HPDE6-E6E7 (cell line): Measurements from ENCODE around the gene CHSY1.
"Not testable (repeated sequence)": the region's sequence is repeated elsewhere in the genome, so short reads cannot be mapped to it uniquely, and the experiment has no call there.

Experiments
- DNase-seq: peaks from one replicate; pipeline ENCODE4 v3.0.0; 2011; ENCODE audit warnings: missing footprints; ENCODE audit errors: extremely low spot score

CHSY1 gene

DNA sequence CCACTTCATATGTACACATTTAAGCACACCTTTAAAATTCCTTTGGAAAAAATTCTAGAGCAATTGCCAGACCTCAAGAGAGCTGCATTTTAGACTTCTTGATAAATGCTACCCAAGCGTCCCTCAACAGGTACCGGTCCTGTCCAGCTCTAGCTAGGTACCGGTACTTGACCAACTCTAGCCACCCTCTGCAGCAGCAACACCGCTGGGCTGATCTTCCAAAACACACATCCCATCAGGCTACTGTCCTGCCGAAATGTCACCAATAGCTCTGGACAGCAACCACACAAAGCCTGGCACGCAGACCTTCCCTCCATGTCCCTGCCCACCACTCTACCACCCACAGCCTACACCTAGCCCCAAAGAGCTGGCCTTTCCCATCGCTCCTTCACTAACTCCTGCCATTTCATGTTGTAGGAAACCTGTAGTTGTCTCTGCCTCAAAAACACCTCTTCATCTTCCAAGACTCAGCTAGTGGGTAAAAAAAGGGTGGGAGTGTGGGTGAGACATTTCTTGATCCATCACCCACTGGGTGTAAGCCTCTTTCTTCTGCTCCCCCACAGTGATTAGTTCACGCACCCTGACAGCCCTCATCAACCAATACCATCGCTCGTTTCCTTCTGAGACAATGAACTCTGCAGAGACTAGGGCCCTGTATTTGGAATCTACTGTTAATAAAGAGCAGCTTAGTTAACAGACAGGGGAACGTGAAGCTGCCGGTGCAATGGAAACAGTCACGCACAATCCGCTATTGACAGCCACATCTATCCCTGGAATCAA is 6.8 kb downstream of the CHSY1 start:
- DNase-seq: no peak

DNA sequence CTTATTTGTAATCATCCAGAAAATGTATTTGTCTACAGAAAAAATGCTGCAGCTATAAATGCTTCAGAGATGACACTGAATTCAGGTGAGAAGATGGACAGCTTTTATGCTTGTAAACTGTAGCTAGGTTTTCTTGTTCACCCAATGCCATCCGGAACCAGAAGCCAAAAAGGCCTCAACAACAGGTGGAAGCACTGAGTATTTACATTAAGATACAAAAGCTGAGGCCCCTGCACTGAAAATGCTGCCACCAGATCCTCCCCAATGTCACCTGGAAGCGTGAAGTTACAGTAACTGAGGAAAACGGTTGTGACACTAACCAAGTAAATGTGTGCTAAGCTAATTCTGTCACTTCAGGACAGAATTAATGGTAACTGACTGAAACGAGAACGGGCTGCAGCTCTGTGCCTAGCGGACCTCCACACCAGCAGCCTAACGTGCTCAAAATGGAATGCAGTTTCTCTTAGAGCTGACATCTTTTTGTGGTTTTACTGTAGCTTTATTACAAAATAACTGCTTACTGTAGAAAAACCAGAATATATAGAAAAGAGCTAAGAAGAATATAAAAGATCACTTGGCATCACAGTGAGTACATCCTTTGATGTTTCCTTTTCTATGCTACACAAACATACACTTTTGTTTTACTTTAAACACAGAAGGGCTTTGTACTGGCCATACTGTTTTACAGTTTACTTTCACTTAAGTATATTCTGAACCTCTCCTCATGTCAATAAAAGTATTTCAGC is 7.6 kb downstream of the CHSY1 start:
- DNase-seq: no peak

DNA sequence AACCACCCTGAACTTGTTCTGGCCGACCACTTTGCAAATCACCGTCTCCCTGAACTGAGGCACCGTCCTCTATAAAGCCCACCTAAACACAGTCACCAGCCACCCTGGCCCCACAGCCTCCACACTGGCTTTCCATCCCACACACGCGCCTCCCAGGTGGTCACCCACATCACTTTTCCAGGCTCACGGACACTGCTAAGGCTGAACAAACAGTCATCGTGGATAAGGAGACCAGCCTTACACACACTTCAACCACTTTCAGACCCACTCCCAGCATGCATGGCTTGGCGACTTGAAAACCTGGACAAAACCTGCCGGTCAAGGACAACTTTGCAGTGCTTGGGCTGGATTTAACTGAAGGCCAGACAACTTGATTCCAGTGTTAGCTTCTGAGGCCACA is 8.4 kb downstream of the CHSY1 start:
- no peak for DNase-seq

- DNase-seq: no peak
Measured at GRCh38 chr15:101242999-101243336, 8.9 kb downstream of the CHSY1 start.

- no peak for DNase-seq
Measured at GRCh38 chr15:101242160-101242998, 9.5 kb downstream of the CHSY1 start.

GRCh38 chr15:101240358-101240757 is 11.5 kb downstream of the CHSY1 start:
- DNase-seq: no peak

- DNase-seq: no peak
Measured at GRCh38 chr15:101239724-101240136, 12.1 kb downstream of the CHSY1 start.

DNA sequence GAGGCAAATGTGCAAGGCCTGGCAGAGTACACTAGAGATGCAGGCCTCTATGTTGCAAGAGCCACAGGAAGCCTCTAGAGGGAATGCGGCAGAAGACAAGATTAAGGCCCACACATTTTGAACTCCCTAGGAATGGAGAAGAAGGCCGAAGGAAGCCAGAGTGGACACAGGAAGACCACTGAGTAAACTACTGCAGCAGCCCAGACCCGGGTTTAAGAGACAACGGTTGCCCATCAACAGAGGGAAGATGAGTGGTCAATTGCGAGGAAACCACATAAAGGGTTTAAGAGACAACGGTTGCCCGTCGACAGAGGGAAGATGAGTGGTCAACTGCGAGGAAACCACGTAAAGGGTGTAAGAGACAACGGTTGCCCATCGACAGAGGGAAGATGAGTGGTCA is 14.6 kb downstream of the CHSY1 start:
- DNase-seq: no peak

- no peak for DNase-seq
Measured at GRCh38 chr15:101233651-101234280, 18.1 kb downstream of the CHSY1 start.

DNA sequence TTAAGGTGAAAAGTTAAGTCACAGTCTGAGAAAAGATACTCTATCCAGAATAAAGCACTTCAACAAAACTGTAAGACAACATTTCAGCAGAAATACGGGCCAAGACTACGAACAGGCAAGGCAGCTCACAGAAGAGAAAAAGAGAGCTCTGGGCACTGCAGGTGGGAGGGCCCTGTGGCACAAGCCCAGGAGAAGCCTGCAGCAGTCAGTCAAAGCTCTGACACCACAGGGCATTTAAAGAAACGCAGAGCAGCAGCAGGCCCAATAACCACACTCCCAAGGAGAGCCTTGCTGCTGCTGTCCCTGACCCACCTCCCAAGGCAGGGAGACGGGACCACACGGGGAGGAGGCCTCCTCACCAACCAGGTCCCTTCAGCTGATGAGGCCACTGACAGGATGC is 19.2 kb downstream of the CHSY1 start:
- DNase-seq: no peak

DNA sequence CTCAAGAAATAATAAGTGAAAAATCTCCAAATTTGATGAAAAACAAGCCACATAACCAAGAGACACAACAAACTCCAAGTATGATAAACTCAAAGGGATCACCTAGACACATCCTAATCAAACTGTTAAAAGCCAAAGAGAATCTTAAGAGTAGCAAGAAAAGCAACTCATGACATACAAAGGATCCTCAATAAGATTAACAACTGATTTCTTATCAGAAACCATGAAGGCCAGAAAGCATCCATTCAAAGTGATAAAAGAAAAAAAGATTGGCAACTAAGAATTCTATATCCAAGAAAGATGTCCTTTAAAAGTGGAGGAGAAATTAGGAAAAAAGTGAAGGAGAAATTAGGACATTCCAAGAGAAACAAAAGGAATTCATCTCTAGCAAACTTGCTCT is 23.5 kb downstream of the CHSY1 start:
- no peak for DNase-seq

DNA sequence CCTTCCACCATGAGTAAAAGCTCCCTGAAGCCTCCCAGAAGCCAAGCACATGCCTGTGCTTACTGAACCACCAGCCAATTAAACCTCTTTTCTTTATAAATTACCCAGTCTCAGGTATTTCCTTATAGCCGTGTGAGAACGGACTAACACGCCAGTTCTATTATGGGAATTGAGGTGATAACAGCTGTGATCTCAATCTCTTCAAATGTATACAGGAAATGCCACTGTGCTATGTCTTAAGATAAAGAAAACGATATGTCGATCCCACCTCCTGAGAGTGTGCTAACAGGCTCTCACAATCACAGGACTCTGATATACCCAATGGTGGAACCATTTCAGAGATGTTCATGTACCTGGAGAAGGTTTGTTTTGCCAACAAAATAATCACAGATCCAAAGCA is 26.2 kb downstream of the CHSY1 start:
- no peak for DNase-seq

DNA sequence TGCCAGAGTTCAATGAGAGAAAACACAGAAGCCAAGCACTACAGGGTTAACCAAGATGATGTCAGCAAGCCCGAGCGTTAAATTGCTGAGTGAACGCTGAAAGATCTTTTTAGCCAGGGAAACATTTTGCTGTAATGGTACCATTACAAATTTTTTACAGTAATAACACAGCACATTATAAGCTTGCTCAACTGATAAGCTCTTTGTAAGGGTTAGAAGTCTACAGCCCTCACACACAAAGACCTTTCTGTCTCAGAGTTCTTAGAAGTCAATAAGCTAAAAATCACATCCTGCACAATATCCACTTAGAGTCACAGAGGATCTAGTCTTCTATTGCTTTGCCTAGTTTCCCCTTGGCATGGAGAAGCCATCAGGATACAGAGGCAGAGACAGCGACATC is 29.9 kb downstream of the CHSY1 start:
- DNase-seq: no peak

GRCh38 chr15:101220060-101220459 is 31.8 kb downstream of the CHSY1 start:
- DNase-seq: no peak

GRCh38 chr15:101219441-101219840 is 32.4 kb downstream of the CHSY1 start:
- no peak for DNase-seq

DNA sequence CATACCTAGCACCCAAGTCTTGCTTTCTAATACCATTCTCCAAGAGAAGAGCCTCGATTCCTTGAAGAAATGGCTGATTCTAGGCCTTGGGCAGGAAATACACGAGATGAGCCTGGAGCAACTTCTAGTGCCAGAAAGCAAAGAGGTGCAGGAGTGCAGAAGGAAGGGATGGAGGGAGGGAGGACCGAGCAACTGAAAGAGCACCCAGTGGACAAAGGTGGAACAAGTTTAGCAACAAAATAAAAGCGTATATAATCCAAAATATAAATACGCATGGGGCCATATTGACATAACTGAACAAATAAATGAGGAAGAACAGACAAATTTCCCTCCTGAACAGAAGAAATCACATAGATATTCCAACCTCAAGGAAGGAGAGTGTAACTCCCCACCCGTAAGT is 34.4 kb downstream of the CHSY1 start:
- no peak for DNase-seq

- no peak for DNase-seq
Measured at GRCh38 chr15:101216100-101216499, 35.7 kb downstream of the CHSY1 start.

DNA sequence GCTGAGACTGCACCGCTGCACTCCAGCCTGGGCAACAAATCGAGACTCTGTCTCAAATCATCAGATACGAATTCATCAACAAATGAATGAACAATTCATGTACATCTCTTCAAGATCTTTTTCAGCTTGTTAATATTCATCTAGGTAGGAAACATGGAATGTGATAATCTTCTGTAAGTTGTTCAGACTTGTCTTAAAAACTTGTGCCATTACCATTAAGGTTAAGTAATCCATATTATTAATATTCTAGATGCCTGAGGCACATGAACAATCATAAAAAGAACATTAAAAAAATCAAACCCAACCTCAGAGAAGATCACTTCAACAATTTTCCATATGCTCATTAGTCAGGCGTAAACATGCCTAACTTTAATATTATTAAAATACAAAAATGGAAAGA is 36.2 kb downstream of the CHSY1 start:
- DNase-seq: no peak

DNA sequence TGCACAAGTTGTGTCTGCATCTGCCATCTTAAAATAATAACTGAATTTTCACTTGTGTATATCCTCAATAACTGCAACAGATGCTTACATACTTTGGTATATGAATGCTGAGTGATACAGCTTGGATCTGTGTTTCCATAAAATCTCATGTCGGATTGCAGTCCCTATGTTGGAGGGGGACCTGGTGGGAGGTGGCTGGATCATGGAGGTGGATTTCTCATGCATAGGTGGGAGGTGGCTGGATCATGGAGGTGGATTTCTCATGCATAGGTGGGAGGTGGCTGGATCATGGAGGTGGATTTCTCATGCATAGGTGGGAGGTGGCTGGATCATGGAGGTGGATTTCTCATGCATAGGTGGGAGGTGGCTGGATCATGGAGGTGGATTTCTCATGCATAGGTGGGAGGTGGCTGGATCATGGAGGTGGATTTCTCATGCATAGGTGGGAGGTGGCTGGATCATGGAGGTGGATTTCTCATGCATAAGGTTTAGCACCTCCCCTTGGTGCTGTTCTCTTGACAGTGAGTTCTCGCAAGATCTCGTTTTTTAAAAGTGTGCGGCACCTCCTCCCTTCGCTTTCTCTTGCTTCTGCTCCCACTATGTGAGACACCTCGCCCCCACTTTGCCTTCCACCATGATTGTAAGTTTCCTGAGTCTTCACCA is 37.3 kb downstream of the CHSY1 start:
- DNase-seq: not testable (repeated sequence)

GRCh38 chr15:101213570-101213969 is 38.3 kb downstream of the CHSY1 start:
- no peak for DNase-seq

- no peak for DNase-seq
Measured at GRCh38 chr15:101213147-101213546, 38.7 kb downstream of the CHSY1 start.

- DNase-seq: no peak
Measured at GRCh38 chr15:101211897-101212296, 40.0 kb downstream of the CHSY1 start.
